GM12891 (cell line): Measurements from ENCODE around the gene CELSR3.

Experiments used
- POLR2A ChIP-seq: IDR thresholded peaks from 2 replicates; pipeline ENCODE4 v1.6.1; 2011; ENCODE audit warnings: low read depth, low read length, control low read depth
- POLR2AphosphoS5 ChIP-seq: IDR thresholded peaks from 2 replicates; pipeline ENCODE4 v1.6.1; 2011; ENCODE audit warnings: low read depth, low read length, control low read depth
- POU2F2 ChIP-seq: IDR thresholded peaks from 2 replicates; pipeline ENCODE4 v1.6.1; 2011; ENCODE audit warnings: low read depth, mild to moderate bottlenecking, control low read depth, low read length, moderate library complexity
- TAF1 ChIP-seq: IDR thresholded peaks from 2 replicates; pipeline ENCODE4 v1.6.1; 2011; ENCODE audit warnings: low read depth, low read length, control low read depth

- no peak for TF ChIP-seq POLR2A
- no peak for TF ChIP-seq POLR2AphosphoS5
- TF ChIP-seq TAF1: no peak
- no peak for TF ChIP-seq POU2F2
Measured at GRCh38 chr3:48634661-48635221, 27.9 kb downstream of the CELSR3 start.
